ENCODE data around the gene MAN2A2.

DNA sequence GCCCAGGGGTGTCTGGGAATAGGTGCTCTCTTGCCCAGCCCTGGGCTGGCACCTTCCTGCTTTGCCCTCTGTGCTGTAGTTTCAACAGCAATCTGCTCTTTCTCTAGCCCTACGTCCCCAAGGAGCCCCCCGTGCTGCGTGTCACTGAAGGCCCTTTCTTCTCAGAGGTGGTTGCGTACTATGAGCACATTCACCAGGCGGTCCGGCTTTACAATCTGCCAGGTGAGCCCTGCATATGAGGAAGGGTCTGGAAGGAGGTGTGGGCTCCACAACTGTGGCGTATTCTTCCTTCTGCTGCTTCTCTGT is 9.6 kb downstream of the MAN2A2 start:
- TF ChIP-seq EZH2 (IDR thresholded peaks at IDR 0.05; ENCODE audit: insufficient read depth, poor library complexity, severe bottlenecking) (no peak), EZH2phosphoT487 (IDR thresholded peaks at IDR 0.05; ENCODE audit: insufficient read depth, low read depth) (no peak)

All from GM23248 (cell line).